AG10803 (cell line): ENCODE measurements around the gene SLC39A1.

Experiments
- DNase-seq: peaks from one replicate; pipeline ENCODE4 v3.0.0; 2010; ENCODE audit warnings: low read depth
- H3K4me3 ChIP-seq: 2 replicates; pipeline ENCODE4 v1.5.1; 2011; ENCODE audit warnings: mild to moderate bottlenecking, low read length, control low read depth
- CTCF ChIP-seq: conservative IDR thresholded peaks from 2 replicates; pipeline ENCODE4 v1.5.1; 2011; ENCODE audit warnings: mild to moderate bottlenecking, low read length, control low read depth, inconsistent platforms

SLC39A1 gene

GRCh38 chr1:153973071-153973470 lies 9.7 kb upstream of the SLC39A1 start:
- H3K4me3 ChIP-seq: no peak overlapping the region
- no peak for TF ChIP-seq CTCF
- no peak for DNase-seq

- no peak overlapping the region for H3K4me3 ChIP-seq
- no peak for TF ChIP-seq CTCF
- DNase-seq: no peak
These were observed 7.0 kb upstream of the SLC39A1 start for GRCh38 chr1:153970346-153970745.

GRCh38 chr1:153968972-153969371 lies 5.6 kb upstream of the SLC39A1 start:
- no peak for TF ChIP-seq CTCF
- no peak overlapping the region for H3K4me3 ChIP-seq
- no peak for DNase-seq

- H3K4me3 ChIP-seq: peak overlapping the region; percentile 75
- no peak for TF ChIP-seq CTCF
- DNase-seq: no peak
These were observed 5.1 kb upstream of the SLC39A1 start for GRCh38 chr1:153968408-153968807.

GRCh38 chr1:153968000-153968363 lies 4.6 kb upstream of the SLC39A1 start:
- DNase-seq: no peak
- no peak for TF ChIP-seq CTCF
- H3K4me3 ChIP-seq: peak overlapping the region; percentile 75

- H3K4me3 ChIP-seq: peak within 1 kb of the TSS; percentile 75
- DNase-seq: peak; percentile 98
- TF ChIP-seq CTCF: peak; percentile 48
These were observed 4.0 kb upstream of the SLC39A1 start, which contains the start of gene CREB3L4 for GRCh38 chr1:153967107-153967999. Gene CREB3L4, plus strand, starts transcription at chr1:153967902. Its CDS starts 624 bp downstream, at chr1:153968526.

- DNase-seq: no peak
- peak overlapping the region; percentile 86 for H3K4me3 ChIP-seq
- TF ChIP-seq CTCF: no peak
These were observed 554 bp upstream of the SLC39A1 start for GRCh38 chr1:153963850-153964331.
